GM12875 (cell line): ENCODE measurements around the gene TNFSF8.

Experiments
- H3K4me3 ChIP-seq: one replicate; pipeline ENCODE4 v1.5.1; 2011; ENCODE audit warnings: low read depth, low read length, control low read depth
- TF ChIP-seq, protein P1 (sequence below): IDR thresholded peaks from 2 replicates; pipeline ENCODE4 v1.5.1; 2011; ENCODE audit warnings: low read depth, mild to moderate bottlenecking, control low read depth, inconsistent platforms, low read length, moderate library complexity, borderline replicate concordance; ENCODE audit not compliant: insufficient read depth

TNFSF8 gene

GRCh38 chr9:114851306-114851705 lies 79.1 kb downstream of the TNFSF8 start:
- TF ChIP-seq, protein P1, sequence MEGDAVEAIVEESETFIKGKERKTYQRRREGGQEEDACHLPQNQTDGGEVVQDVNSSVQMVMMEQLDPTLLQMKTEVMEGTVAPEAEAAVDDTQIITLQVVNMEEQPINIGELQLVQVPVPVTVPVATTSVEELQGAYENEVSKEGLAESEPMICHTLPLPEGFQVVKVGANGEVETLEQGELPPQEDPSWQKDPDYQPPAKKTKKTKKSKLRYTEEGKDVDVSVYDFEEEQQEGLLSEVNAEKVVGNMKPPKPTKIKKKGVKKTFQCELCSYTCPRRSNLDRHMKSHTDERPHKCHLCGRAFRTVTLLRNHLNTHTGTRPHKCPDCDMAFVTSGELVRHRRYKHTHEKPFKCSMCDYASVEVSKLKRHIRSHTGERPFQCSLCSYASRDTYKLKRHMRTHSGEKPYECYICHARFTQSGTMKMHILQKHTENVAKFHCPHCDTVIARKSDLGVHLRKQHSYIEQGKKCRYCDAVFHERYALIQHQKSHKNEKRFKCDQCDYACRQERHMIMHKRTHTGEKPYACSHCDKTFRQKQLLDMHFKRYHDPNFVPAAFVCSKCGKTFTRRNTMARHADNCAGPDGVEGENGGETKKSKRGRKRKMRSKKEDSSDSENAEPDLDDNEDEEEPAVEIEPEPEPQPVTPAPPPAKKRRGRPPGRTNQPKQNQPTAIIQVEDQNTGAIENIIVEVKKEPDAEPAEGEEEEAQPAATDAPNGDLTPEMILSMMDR: no peak
- H3K4me3 ChIP-seq: no peak overlapping the region
